GM21515 (cell line): ENCODE results near the gene KIF6.

Source experiments
- ATAC-seq: cut with Tn5 transposase; IDR thresholded peaks from one replicate; pipeline ENCODE4 v1.9.1; 2021; ENCODE audit not compliant: unreplicated experiment

The KIF6 gene

GRCh38 chr6:39453956-39454524 is 271.2 kb downstream of the KIF6 start:
- no peak for ATAC-seq

GRCh38 chr6:39453241-39453640 is 272.0 kb downstream of the KIF6 start:
- ATAC-seq: no peak

- no peak for ATAC-seq
Observed at GRCh38 chr6:39452306-39453145, 272.7 kb downstream of the KIF6 start.

- no peak for ATAC-seq
Observed at GRCh38 chr6:39451831-39452230, 273.4 kb downstream of the KIF6 start.

GRCh38 chr6:39449022-39449421 is 276.2 kb downstream of the KIF6 start:
- no peak for ATAC-seq

- ATAC-seq: no peak
Observed at GRCh38 chr6:39446909-39447308, 278.3 kb downstream of the KIF6 start.

- ATAC-seq: no peak
Observed at GRCh38 chr6:39445667-39446066, 279.5 kb downstream of the KIF6 start.

- ATAC-seq: no peak
Observed at GRCh38 chr6:39444479-39445019, 280.7 kb downstream of the KIF6 start.

- ATAC-seq: no peak
Observed at GRCh38 chr6:39441986-39442385, 283.2 kb downstream of the KIF6 start.

GRCh38 chr6:39441301-39441700 is 283.9 kb downstream of the KIF6 start:
- ATAC-seq: no peak

GRCh38 chr6:39440039-39440426 is 285.2 kb downstream of the KIF6 start:
- ATAC-seq: no peak

- ATAC-seq: no peak
Observed at GRCh38 chr6:39439342-39440038, 285.7 kb downstream of the KIF6 start.

- no peak for ATAC-seq
Observed at GRCh38 chr6:39433630-39434029, 291.6 kb downstream of the KIF6 start.

- no peak for ATAC-seq
Observed at GRCh38 chr6:39432330-39433025, 292.7 kb downstream of the KIF6 start.

- ATAC-seq: no peak
Observed at GRCh38 chr6:39430871-39431523, 294.2 kb downstream of the KIF6 start.

- no peak for ATAC-seq
Observed at GRCh38 chr6:39430446-39430845, 294.8 kb downstream of the KIF6 start.

- no peak for ATAC-seq
Observed at GRCh38 chr6:39428816-39429215, 296.4 kb downstream of the KIF6 start.

- no peak for ATAC-seq
Observed at GRCh38 chr6:39428152-39428551, 297.1 kb downstream of the KIF6 start.

GRCh38 chr6:39426073-39426456 is 299.1 kb downstream of the KIF6 start:
- ATAC-seq: no peak

- ATAC-seq: no peak
Observed at GRCh38 chr6:39425346-39426072, 299.7 kb downstream of the KIF6 start.
